Measurements from ENCODE around the gene CCDC40. TPM values are rescaled to one million over a fixed set of nuclear protein-coding genes. Genes with fewer than 3 reads are reported as not detected.

The CCDC40 gene
- total RNA-seq, 2 experiments from 2014 or later, result 0.64 to 0.77 TPM

- H3K4me3 Mint-ChIP-seq, result no peak overlapping the region
- ChIA-PET POLR2A (no interaction called here), CTCF (no interaction called here)
- H3K4me3 ChIP-seq (ENCODE audit: low read length), result no peak overlapping the region
- H3K36me3 ChIP-seq (ENCODE audit: insufficient read depth, low read length), result no peaks in the 10 kb centered on the region
- H3K9me3 ChIP-seq (ENCODE audit: control insufficient read depth in 1 of 2, insufficient read depth in 1 of 2, low read length in 2 of 2), result no peaks in the 10 kb centered on the region
- H3K27ac ChIP-seq (ENCODE audit: low read depth in 1 of 2, low read length in 2 of 2), result no peak overlapping the region
- TF ChIP-seq CTCF (IDR thresholded peaks at IDR 0.05), result no peak
- DNase-seq (no peak), ATAC-seq (ENCODE audit: poor library complexity) (no peak)
- no peaks in the 10 kb centered on the region for H3K9me3 Mint-ChIP-seq
- no peaks in the 10 kb centered on the region for H3K4me1 ChIP-seq (ENCODE audit: insufficient read depth, low read length)
- no peaks in the 10 kb centered on the region for H3K27me3 Mint-ChIP-seq
- no peak overlapping the region for H3K27ac Mint-ChIP-seq
- H3K36me3 Mint-ChIP-seq (ENCODE audit: low read depth), result no peaks in the 10 kb centered on the region
- H3K27me3 ChIP-seq (ENCODE audit: control insufficient read depth in 1 of 2, insufficient read depth in 2 of 2, low read length in 2 of 2), result peaks cover 0 to 2% of the 10 kb centered on the region in 2 experiments
- intact Hi-C loops (cut with DNase I, micrococcal nuclease), result loop anchor here (1.0 kb wide), 1 partner anchor 10 kb away; no protein-coding TSS in a partner anchor
- no peaks in the 10 kb centered on the region for H3K4me1 Mint-ChIP-seq (ENCODE audit: low read depth)
Measured at GRCh38 chr17:80027043-80027435, 9.4 kb upstream of the CCDC40 start.

- DNase-seq (no peak), ATAC-seq (ENCODE audit: poor library complexity) (no peak)
- ChIA-PET POLR2A (no interaction called here), CTCF (no interaction called here)
- Mint-ChIP-seq H3K36me3 (ENCODE audit: low read depth) (no peaks in the 10 kb centered on the region), H3K27me3 (no peaks in the 10 kb centered on the region), H3K4me3 (no peak overlapping the region), H3K27ac (no peak overlapping the region), H3K4me1 (ENCODE audit: low read depth) (no peaks in the 10 kb centered on the region), H3K9me3 (no peaks in the 10 kb centered on the region)
- H3K27ac ChIP-seq (ENCODE audit: low read depth in 1 of 2, low read length in 2 of 2), result no peak overlapping the region
- H3K9me3 ChIP-seq (ENCODE audit: control insufficient read depth in 1 of 2, insufficient read depth in 1 of 2, low read length in 2 of 2), result no peaks in the 10 kb centered on the region
- TF ChIP-seq CTCF (IDR thresholded peaks at IDR 0.05), result no peak
- no peak overlapping the region for H3K4me3 ChIP-seq (ENCODE audit: low read length)
- no peaks in the 10 kb centered on the region for H3K36me3 ChIP-seq (ENCODE audit: insufficient read depth, low read length)
- intact Hi-C loops (cut with DNase I, micrococcal nuclease), result no loop called here
- H3K4me1 ChIP-seq (ENCODE audit: insufficient read depth, low read length), result no peaks in the 10 kb centered on the region
- H3K27me3 ChIP-seq (ENCODE audit: control insufficient read depth in 1 of 2, insufficient read depth in 2 of 2, low read length in 2 of 2), result peaks cover 0 to 2% of the 10 kb centered on the region in 2 experiments
Measured at GRCh38 chr17:80028030-80028429, 8.4 kb upstream of the CCDC40 start.

GRCh38 chr17:80029258-80029974 is 7.0 kb upstream of the CCDC40 start:
- POLR2A ChIA-PET, result no interaction called here
- H3K4me1 Mint-ChIP-seq (ENCODE audit: low read depth), result peaks cover under 1% of the 10 kb centered on the region
- no peaks in the 10 kb centered on the region for H3K9me3 Mint-ChIP-seq
- no peak overlapping the region for H3K27ac Mint-ChIP-seq
- Histone ChIP-seq H3K4me1 (ENCODE audit: insufficient read depth, low read length) (no peaks in the 10 kb centered on the region), H3K4me3 (ENCODE audit: low read length) (no peak overlapping the region), H3K36me3 (ENCODE audit: insufficient read depth, low read length) (no peaks in the 10 kb centered on the region), H3K9me3 (ENCODE audit: control insufficient read depth in 1 of 2, insufficient read depth in 1 of 2, low read length in 2 of 2) (no peaks in the 10 kb centered on the region), H3K27me3 (ENCODE audit: control insufficient read depth in 1 of 2, insufficient read depth in 2 of 2, low read length in 2 of 2) (peaks cover 0 to 2% of the 10 kb centered on the region in 2 experiments), H3K27ac (ENCODE audit: low read depth in 1 of 2, low read length in 2 of 2) (no peak overlapping the region)
- no peak overlapping the region for H3K4me3 Mint-ChIP-seq
- H3K27me3 Mint-ChIP-seq, result no peaks in the 10 kb centered on the region
- H3K36me3 Mint-ChIP-seq (ENCODE audit: low read depth), result no peaks in the 10 kb centered on the region
- no peak for ATAC-seq (ENCODE audit: poor library complexity)
- CTCF ChIA-PET, result interaction anchor here (0.9 to 1.3 kb wide), 3 partner anchors 21 to 38 kb away, joined by 3 read pairs; no protein-coding TSS in a partner anchor
- intact Hi-C loops (cut with DNase I, micrococcal nuclease), result no loop called here
- DNase-seq, result no peak
- TF ChIP-seq CTCF (IDR thresholded peaks at IDR 0.05), result no peak

All from CD4-positive, alpha-beta T cell (primary cell).